Loucy (cell line): ENCODE results near the gene GOLT1B.

ENCODE experiments used
- H2AFZ ChIP-seq: fragments of 200-600 bp; sonication (generic); 2 replicates; pipeline ENCODE4 v1.6.0; 2016; ENCODE audit warnings: antibody characterized with exemption, mild to moderate bottlenecking, low read length, moderate library complexity
- H3F3A ChIP-seq: fragments of 200-600 bp; 2 replicates; pipeline ENCODE4 v1.6.0; 2016; ENCODE audit warnings: antibody characterized with exemption, low read depth, mild to moderate bottlenecking
- H3K27me3 ChIP-seq: fragments of 200-600 bp; sonication (generic); 2 replicates; pipeline ENCODE4 v1.6.1; 2014; ENCODE audit warnings: low read length, mild to moderate bottlenecking; ENCODE audit not compliant: insufficient read depth, poor library complexity, severe bottlenecking
- H3K36me3 ChIP-seq: fragments of 200-600 bp; sonication (generic); 2 replicates; pipeline ENCODE4 v1.6.1; 2016; ENCODE audit warnings: low read length; ENCODE audit not compliant: insufficient read depth
- H3K4me1 ChIP-seq: fragments of 200-600 bp; sonication (generic); 2 replicates; pipeline ENCODE4 v1.5.1; 2014; ENCODE audit warnings: low read length, mild to moderate bottlenecking; ENCODE audit not compliant: insufficient read depth, poor library complexity, severe bottlenecking
- H3K4me2 ChIP-seq: fragments of 200-600 bp; sonication (generic); 2 replicates; pipeline ENCODE4 v1.6.0; 2014; ENCODE audit warnings: antibody characterized with exemption, low read length, low read depth, mild to moderate bottlenecking; ENCODE audit not compliant: poor library complexity, severe bottlenecking
- H3K4me3 ChIP-seq: fragments of 200-600 bp; sonication (generic); 2 replicates; pipeline ENCODE4 v1.5.1; 2014; ENCODE audit warnings: low read length, mild to moderate bottlenecking, mixed read lengths; ENCODE audit not compliant: poor library complexity, severe bottlenecking
- H3K79me2 ChIP-seq: fragments of 200-600 bp; sonication (generic); 2 replicates; pipeline ENCODE4 v1.6.1; 2014; ENCODE audit warnings: low read length; ENCODE audit not compliant: insufficient read depth
- H3K9ac ChIP-seq: fragments of 200-600 bp; sonication (generic); 2 replicates; pipeline ENCODE4 v1.6.0; 2014; ENCODE audit warnings: mild to moderate bottlenecking, low read depth, low read length, moderate library complexity; ENCODE audit not compliant: poor library complexity, severe bottlenecking
- H3K9me2 ChIP-seq: fragments of 200-600 bp; sonication (generic); replicated peaks from 2 replicates; pipeline ENCODE4 v1.6.1; 2016; ENCODE audit warnings: low read depth, low read length, mixed read lengths
- H3K9me3 ChIP-seq: fragments of 200-600 bp; sonication (generic); 2 replicates; pipeline ENCODE4 v1.6.1; 2014; ENCODE audit warnings: mild to moderate bottlenecking, antibody characterized with exemption, low read length, low read depth; ENCODE audit not compliant: insufficient read depth
- H4K20me1 ChIP-seq: fragments of 200-600 bp; sonication (generic); 2 replicates; pipeline ENCODE4 v1.6.0; 2014; ENCODE audit warnings: antibody characterized with exemption, low read length, mild to moderate bottlenecking; ENCODE audit not compliant: insufficient read depth, poor library complexity, severe bottlenecking
- EZH2phosphoT487 ChIP-seq: fragments of 200-600 bp; IDR thresholded peaks from 2 replicates; pipeline ENCODE4 v1.6.1; 2018; ENCODE audit warnings: antibody characterized with exemption, mild to moderate bottlenecking, moderate library complexity, borderline replicate concordance
- TF ChIP-seq, protein P1 (sequence below): fragments of 200-600 bp; sonication (generic); conservative IDR thresholded peaks from 2 replicates; pipeline ENCODE4 v1.5.1; 2014; ENCODE audit warnings: mild to moderate bottlenecking, antibody characterized with exemption, low read length

GOLT1B gene

DNA sequence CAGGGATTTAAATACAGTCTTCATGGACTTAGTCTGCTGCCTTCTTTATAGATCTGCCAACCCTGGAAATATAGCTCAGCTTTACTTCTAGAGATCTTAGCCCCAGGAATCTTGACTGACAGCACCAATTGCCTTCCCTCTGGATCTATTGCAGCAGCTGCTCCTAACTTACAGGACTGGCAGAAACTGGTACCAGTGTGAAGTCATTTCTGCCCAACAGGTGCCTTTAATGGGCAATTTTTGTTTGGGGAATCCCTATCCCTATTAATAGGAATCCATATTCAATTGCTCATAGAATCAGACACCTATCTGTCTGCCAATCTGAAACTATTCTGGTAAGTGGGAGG, 51.7 kb downstream of the GOLT1B start:
- Histone ChIP-seq H3K4me2 (no peak overlapping the region), H3K9ac (no peak overlapping the region), H4K20me1 (no peaks in the 10 kb centered on the region), H3F3A (no peaks in the 10 kb centered on the region), H3K27me3 (no peaks in the 10 kb centered on the region), H3K9me3 (no peaks in the 10 kb centered on the region), H3K4me3 (no peak overlapping the region), H2AFZ (no peak overlapping the region), H3K4me1 (no peaks in the 10 kb centered on the region), H3K9me2 (no peaks in the 10 kb centered on the region), H3K79me2 (no peaks in the 10 kb centered on the region), H3K36me3 (no peaks in the 10 kb centered on the region)
- TF ChIP-seq EZH2phosphoT487: no peak
- TF ChIP-seq, protein P1, sequence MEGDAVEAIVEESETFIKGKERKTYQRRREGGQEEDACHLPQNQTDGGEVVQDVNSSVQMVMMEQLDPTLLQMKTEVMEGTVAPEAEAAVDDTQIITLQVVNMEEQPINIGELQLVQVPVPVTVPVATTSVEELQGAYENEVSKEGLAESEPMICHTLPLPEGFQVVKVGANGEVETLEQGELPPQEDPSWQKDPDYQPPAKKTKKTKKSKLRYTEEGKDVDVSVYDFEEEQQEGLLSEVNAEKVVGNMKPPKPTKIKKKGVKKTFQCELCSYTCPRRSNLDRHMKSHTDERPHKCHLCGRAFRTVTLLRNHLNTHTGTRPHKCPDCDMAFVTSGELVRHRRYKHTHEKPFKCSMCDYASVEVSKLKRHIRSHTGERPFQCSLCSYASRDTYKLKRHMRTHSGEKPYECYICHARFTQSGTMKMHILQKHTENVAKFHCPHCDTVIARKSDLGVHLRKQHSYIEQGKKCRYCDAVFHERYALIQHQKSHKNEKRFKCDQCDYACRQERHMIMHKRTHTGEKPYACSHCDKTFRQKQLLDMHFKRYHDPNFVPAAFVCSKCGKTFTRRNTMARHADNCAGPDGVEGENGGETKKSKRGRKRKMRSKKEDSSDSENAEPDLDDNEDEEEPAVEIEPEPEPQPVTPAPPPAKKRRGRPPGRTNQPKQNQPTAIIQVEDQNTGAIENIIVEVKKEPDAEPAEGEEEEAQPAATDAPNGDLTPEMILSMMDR: no peak

DNA sequence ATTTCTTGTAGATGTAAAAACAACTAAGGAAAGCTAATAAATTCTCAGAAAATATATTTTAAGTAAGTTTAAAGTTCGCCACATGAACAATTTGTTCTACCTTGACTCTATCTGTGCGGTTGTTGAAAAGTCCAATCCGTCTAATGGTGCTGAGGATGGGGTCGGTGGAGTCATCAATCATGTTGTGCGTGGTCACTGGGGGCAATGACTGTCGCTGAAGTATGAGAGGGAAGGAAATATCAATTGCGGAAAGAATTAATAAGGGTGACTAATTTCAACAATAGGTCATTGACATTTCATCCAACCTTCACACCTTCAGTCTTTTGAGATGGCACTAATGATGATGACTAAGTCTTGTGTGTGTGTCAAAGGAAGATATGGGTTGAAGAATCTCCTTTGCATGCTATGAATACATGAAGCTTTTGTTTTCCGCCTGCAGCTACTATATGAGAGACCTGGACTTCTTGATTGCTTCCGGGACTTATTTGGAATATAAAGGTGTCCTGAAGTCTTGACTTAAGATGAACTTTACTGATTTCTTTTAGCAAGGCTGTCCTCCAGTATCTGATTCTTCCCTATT, 56.6 kb downstream of the GOLT1B start:
- Histone ChIP-seq H3K9ac (no peak overlapping the region), H3K4me1 (no peaks in the 10 kb centered on the region), H3K9me3 (no peaks in the 10 kb centered on the region), H3K79me2 (no peaks in the 10 kb centered on the region), H2AFZ (no peak overlapping the region), H3K9me2 (no peaks in the 10 kb centered on the region), H3K4me3 (no peak overlapping the region), H3K27me3 (no peaks in the 10 kb centered on the region), H4K20me1 (no peaks in the 10 kb centered on the region), H3F3A (no peaks in the 10 kb centered on the region), H3K4me2 (no peak overlapping the region), H3K36me3 (no peaks in the 10 kb centered on the region)
- no peak for TF ChIP-seq EZH2phosphoT487

DNA sequence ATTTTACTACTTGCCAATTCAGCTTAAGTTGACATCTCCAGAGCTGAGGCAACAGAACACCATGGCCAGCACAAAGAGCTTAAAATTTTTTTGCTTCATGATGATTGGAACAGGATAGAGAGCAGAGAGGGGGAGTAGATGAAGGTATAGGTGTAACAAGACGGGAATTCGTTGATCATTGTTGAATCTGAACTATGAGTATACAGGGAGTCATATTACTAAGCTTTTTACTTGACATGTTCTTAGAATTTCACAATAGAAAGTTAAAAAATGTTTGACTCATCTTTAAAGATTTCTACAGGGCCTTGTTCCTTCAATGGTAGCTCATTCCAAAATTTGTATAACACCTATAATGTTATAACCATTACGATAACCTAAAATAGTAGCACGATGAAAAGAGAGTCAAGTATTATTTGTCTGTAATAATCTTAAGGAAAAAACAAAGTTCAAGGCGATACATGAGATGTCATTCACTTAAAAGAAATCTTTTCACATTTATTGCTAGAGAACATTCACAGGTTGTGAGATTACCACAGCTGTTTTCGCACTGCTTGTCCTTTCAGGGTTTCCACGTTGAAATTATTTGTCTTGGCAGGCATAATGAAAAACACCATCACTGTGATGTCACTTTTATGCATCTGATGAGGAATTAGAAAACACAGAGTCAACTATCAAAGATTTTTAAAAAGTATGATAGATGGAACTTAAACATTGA, 58.4 kb downstream of the GOLT1B start:
- H3F3A ChIP-seq: no peaks in the 10 kb centered on the region
- H2AFZ ChIP-seq: no peak overlapping the region

More for the DNA sequence above, 58.4 kb downstream of the GOLT1B start:
- Histone ChIP-seq H3K27me3 (no peaks in the 10 kb centered on the region), H3K79me2 (no peaks in the 10 kb centered on the region), H3K9me3 (no peaks in the 10 kb centered on the region), H3K4me1 (no peaks in the 10 kb centered on the region), H3K4me3 (no peak overlapping the region), H3K9me2 (no peaks in the 10 kb centered on the region), H4K20me1 (no peaks in the 10 kb centered on the region), H3K36me3 (no peaks in the 10 kb centered on the region), H3K4me2 (no peak overlapping the region), H3K9ac (no peak overlapping the region)
- TF ChIP-seq EZH2phosphoT487: no peak
- TF ChIP-seq, protein P1: no peak
